Measurements from ENCODE around the gene MNX1.

The MNX1 gene

GRCh38 chr7:157027568-157028198, 17.2 kb upstream of the MNX1 start:
- ChIA-PET POLR2A (no interaction called here), CTCF (interaction anchor here (1.3 kb wide), 1 partner anchor 30 kb away, joined by 4 read pairs; no protein-coding TSS in a partner anchor)
- DNase-seq (ENCODE audit: extremely low spot score) = no peak
- TF ChIP-seq, protein P1, sequence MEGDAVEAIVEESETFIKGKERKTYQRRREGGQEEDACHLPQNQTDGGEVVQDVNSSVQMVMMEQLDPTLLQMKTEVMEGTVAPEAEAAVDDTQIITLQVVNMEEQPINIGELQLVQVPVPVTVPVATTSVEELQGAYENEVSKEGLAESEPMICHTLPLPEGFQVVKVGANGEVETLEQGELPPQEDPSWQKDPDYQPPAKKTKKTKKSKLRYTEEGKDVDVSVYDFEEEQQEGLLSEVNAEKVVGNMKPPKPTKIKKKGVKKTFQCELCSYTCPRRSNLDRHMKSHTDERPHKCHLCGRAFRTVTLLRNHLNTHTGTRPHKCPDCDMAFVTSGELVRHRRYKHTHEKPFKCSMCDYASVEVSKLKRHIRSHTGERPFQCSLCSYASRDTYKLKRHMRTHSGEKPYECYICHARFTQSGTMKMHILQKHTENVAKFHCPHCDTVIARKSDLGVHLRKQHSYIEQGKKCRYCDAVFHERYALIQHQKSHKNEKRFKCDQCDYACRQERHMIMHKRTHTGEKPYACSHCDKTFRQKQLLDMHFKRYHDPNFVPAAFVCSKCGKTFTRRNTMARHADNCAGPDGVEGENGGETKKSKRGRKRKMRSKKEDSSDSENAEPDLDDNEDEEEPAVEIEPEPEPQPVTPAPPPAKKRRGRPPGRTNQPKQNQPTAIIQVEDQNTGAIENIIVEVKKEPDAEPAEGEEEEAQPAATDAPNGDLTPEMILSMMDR (IDR thresholded peaks at IDR 0.05; ENCODE audit: control extremely low read depth, extremely low read depth, low read depth, missing control alignments) = no peak

DNA sequence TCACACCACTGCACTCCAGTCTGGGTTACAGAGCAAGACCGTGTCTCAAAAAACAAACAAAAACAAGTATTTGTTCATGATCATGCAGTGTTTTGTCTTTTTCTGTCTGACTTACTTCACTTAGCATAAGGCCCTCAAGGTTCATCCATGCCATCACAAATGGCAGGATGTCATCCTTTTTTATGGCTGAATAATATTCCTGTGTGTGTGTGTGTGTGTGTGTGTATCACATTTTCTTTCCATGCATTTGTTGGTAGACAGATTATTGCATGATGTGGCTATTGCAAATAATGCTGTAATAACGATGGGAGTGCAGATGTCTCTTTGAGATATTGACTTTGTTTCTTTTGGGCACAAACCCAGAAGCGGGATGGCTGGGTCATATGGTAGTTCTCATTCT, 14.3 kb upstream of the MNX1 start:
- ChIA-PET CTCF (no interaction called here), POLR2A (no interaction called here)
- TF ChIP-seq, protein P1 (IDR thresholded peaks at IDR 0.05; ENCODE audit: control extremely low read depth, extremely low read depth, low read depth, missing control alignments) = no peak
- DNase-seq (ENCODE audit: extremely low spot score) = no peak

DNA sequence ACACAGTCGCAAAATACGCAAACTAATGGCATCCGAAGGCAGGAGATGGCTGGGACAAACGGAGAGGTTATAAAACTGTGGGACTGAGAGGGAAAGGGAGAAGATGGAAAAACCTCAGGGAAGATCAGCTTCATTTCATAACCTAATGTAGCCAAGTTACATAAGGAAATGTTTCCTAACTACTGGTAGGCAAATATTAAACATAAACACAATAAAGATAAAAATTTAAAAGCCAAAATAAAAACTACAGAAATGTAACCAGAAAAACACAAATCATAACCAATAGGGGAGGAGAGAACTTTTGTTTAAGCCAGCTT, 13.1 kb upstream of the MNX1 start:
- TF ChIP-seq, protein P1 (IDR thresholded peaks at IDR 0.05; ENCODE audit: control extremely low read depth, extremely low read depth, low read depth, missing control alignments) = no peak
- ChIA-PET POLR2A (no interaction called here), CTCF (no interaction called here)
- DNase-seq (ENCODE audit: extremely low spot score) = no peak

GRCh38 chr7:157022681-157023588, 12.5 kb upstream of the MNX1 start:
- ChIA-PET CTCF (no interaction called here), POLR2A (interaction anchor here (0.5 kb wide), 1 partner anchor 7 kb away, joined by 12 read pairs; no protein-coding TSS in a partner anchor)
- DNase-seq (ENCODE audit: extremely low spot score) = no peak
- TF ChIP-seq, protein P1 (IDR thresholded peaks at IDR 0.05; ENCODE audit: control extremely low read depth, extremely low read depth, low read depth, missing control alignments) = no peak

GRCh38 chr7:157021871-157022680, 11.6 kb upstream of the MNX1 start:
- ChIA-PET CTCF (no interaction called here), POLR2A (interaction anchor here (0.5 kb wide), 1 partner anchor 8 kb away, joined by 12 read pairs; no protein-coding TSS in a partner anchor)
- TF ChIP-seq, protein P1 (IDR thresholded peaks at IDR 0.05; ENCODE audit: control extremely low read depth, extremely low read depth, low read depth, missing control alignments) = no peak
- no peak for DNase-seq (ENCODE audit: extremely low spot score)
